WTC11 (cell line): ENCODE results near the gene GAGE13. TPM values are rescaled to one million over a fixed set of nuclear protein-coding genes. Genes with fewer than 3 reads are reported as not detected.
"Not testable (repeated sequence)": the region's sequence is repeated elsewhere in the genome, so short reads cannot be mapped to it uniquely, and the experiment has no call there.

Source experiments
- ATAC-seq: fragments of 200-7000 bp; cut with Tn5 transposase; 2 replicates; pipeline ENCODE4 v1.10.0; 2021; ENCODE audit warnings: mild to moderate bottlenecking, moderate library complexity
- CTCF ChIA-PET: fragments of 300-600 bp; sonication (Branson Sonifier 250); formaldehyde crosslinking; loops from one replicate; lab custom pipeline; 2021; ENCODE audit warnings: antibody characterized with exemption; lab: Charles Lee
- POLR2A ChIA-PET: fragments of 350-600 bp; sonication (Branson Sonifier 250); formaldehyde crosslinking; loops from one replicate; lab custom pipeline; 2021; ENCODE audit warnings: antibody characterized with exemption; lab: Charles Lee
- DNase-seq: peaks from one replicate; pipeline ENCODE4 v3.0.0; 2021; ENCODE audit warnings: low spot score
- H3K27ac Mint-ChIP-seq: 2 replicates; pipeline ENCODE4 v1.8.0; 2021; ENCODE audit warnings: mixed read lengths
- H3K27me3 Mint-ChIP-seq: 2 replicates; pipeline ENCODE4 v1.8.0; 2021; ENCODE audit warnings: low read depth, mild to moderate bottlenecking, moderate library complexity, mixed read lengths
- H3K36me3 Mint-ChIP-seq: 2 replicates; pipeline ENCODE4 v1.8.0; 2021; ENCODE audit warnings: mixed read lengths
- H3K4me1 Mint-ChIP-seq: 2 replicates; pipeline ENCODE4 v1.8.0; 2022; ENCODE audit warnings: mixed read lengths
- H3K4me3 Mint-ChIP-seq: 2 replicates; pipeline ENCODE4 v1.8.0; 2021; ENCODE audit warnings: mild to moderate bottlenecking, moderate library complexity, mixed read lengths
- H3K9me3 Mint-ChIP-seq: 2 replicates; pipeline ENCODE4 v1.8.0; 2021; ENCODE audit warnings: mixed read lengths
- NR2C2 ChIP-seq: sonication (generic); formaldehyde crosslinking; IDR thresholded peaks from 2 replicates; pipeline ENCODE4 v1.8.0; 2022; ENCODE audit warnings: mild to moderate bottlenecking, missing genetic modification reagents
- ZNF263 ChIP-seq: sonication (generic); formaldehyde crosslinking; IDR thresholded peaks from 2 replicates; pipeline ENCODE4 v1.8.1; 2022; ENCODE audit warnings: low read depth, mild to moderate bottlenecking, moderate library complexity, missing genetic modification reagents
- total RNA-seq: library from RNA; stranded (reverse); gene quantifications from 3 replicates; pipeline ENCODE4 v1.2.3, GENCODE V29; 2021
- TF ChIP-seq, protein P1 (sequence below): fragments of 250-450 bp; sonication (Bioruptor Pico); conservative IDR thresholded peaks from 2 replicates; pipeline ENCODE4 v1.9.0; 2021; ENCODE audit warnings: mild to moderate bottlenecking
- TF ChIP-seq, protein P2 (sequence below): sonication (generic); formaldehyde crosslinking; IDR thresholded peaks from 2 replicates; pipeline ENCODE4 v1.8.0; 2022; ENCODE audit warnings: mild to moderate bottlenecking, missing genetic modification reagents
- TF ChIP-seq, protein P3 (sequence below): fragments of 250-450 bp; sonication (Bioruptor Pico); IDR thresholded peaks from 2 replicates; pipeline ENCODE4 v1.9.0; 2021; ENCODE audit warnings: mild to moderate bottlenecking
- TF ChIP-seq, protein P4 (sequence below): sonication (generic); formaldehyde crosslinking; IDR thresholded peaks from 2 replicates; pipeline ENCODE4 v1.8.1; 2023; ENCODE audit warnings: mild to moderate bottlenecking, missing genetic modification reagents, moderate library complexity

Gene GAGE13
- total RNA-seq, 1 experiment from 2014 or later = not detected

GRCh38 chrX:49316085-49316484 is 15.3 kb upstream of the GAGE13 start (continued):
- TF ChIP-seq, protein P1, sequence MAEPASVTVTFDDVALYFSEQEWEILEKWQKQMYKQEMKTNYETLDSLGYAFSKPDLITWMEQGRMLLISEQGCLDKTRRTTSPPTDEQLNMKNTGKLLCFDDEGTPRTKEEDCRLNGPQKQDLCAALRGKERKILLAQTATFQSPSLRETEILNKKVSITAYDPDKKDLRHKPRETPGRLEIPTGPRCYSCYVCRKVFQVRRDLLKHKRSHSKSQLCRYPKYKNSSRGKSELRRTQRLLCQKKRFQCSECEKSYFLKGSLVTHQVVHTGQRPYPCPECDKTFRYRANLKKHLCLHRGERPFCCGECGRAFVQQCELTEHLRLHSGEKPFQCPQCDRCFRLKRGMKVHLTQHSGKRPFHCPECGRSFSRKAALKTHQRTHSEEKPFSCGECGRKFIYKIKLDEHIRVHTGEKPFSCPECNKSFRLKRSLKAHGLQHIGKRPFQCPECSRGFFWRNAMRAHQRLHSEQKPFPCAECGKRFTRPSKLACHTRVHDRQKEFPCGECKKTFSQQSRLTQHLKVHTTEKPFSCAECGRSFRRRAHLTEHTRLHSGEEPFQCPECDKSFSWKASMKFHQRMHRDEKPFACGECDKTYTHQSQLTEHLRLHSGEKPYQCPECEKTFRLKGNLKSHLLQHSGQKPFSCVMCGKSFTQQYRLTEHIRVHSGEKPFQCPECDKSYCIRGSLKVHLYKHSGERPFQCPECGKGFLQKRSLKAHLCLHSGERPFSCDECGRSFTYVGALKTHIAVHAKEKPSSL (CRISPR knock-in tag) = no peak
- TF ChIP-seq, protein P2, sequence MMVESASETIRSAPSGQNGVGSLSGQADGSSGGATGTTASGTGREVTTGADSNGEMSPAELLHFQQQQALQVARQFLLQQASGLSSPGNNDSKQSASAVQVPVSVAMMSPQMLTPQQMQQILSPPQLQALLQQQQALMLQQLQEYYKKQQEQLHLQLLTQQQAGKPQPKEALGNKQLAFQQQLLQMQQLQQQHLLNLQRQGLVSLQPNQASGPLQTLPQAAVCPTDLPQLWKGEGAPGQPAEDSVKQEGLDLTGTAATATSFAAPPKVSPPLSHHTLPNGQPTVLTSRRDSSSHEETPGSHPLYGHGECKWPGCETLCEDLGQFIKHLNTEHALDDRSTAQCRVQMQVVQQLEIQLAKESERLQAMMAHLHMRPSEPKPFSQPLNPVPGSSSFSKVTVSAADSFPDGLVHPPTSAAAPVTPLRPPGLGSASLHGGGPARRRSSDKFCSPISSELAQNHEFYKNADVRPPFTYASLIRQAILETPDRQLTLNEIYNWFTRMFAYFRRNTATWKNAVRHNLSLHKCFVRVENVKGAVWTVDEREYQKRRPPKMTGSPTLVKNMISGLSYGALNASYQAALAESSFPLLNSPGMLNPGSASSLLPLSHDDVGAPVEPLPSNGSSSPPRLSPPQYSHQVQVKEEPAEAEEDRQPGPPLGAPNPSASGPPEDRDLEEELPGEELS (CRISPR knock-in tag) = no peak
- TF ChIP-seq ZNF263 (no peak), NR2C2 (CRISPR knock-in tag) (no peak)
- TF ChIP-seq, protein P3, sequence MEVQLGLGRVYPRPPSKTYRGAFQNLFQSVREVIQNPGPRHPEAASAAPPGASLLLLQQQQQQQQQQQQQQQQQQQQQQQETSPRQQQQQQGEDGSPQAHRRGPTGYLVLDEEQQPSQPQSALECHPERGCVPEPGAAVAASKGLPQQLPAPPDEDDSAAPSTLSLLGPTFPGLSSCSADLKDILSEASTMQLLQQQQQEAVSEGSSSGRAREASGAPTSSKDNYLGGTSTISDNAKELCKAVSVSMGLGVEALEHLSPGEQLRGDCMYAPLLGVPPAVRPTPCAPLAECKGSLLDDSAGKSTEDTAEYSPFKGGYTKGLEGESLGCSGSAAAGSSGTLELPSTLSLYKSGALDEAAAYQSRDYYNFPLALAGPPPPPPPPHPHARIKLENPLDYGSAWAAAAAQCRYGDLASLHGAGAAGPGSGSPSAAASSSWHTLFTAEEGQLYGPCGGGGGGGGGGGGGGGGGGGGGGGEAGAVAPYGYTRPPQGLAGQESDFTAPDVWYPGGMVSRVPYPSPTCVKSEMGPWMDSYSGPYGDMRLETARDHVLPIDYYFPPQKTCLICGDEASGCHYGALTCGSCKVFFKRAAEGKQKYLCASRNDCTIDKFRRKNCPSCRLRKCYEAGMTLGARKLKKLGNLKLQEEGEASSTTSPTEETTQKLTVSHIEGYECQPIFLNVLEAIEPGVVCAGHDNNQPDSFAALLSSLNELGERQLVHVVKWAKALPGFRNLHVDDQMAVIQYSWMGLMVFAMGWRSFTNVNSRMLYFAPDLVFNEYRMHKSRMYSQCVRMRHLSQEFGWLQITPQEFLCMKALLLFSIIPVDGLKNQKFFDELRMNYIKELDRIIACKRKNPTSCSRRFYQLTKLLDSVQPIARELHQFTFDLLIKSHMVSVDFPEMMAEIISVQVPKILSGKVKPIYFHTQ = no peak
- TF ChIP-seq, protein P4, sequence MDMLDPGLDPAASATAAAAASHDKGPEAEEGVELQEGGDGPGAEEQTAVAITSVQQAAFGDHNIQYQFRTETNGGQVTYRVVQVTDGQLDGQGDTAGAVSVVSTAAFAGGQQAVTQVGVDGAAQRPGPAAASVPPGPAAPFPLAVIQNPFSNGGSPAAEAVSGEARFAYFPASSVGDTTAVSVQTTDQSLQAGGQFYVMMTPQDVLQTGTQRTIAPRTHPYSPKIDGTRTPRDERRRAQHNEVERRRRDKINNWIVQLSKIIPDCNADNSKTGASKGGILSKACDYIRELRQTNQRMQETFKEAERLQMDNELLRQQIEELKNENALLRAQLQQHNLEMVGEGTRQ (CRISPR knock-in tag) = no peak

DNA sequence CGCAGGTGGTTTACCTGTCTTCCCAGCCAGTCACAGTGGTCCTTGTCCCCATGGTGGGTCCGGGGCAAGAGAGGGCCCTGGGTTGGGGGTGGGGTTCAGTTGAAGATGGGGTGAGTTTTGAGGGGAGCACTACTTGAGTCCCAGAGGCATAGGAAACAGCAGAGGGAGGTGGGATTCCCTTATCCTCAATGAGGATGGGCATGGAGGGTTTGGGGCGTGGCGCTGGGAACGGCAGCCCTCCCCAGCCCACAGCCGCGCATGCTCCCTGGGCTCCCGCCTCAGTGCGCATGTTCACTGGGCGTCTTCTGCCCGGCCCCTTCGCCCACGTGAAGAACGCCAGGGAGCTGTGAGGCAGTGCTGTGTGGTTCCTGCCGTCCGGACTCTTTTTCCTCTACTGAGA is 9.6 kb upstream of the GAGE13 start, which contains the start of gene GAGE12J:
Gene GAGE12J, plus strand, starts transcription at position 301 of the 400 bp plus-strand sequence. CDS start 1,157 bp downstream, outside the sequence.
- H3K27me3 Mint-ChIP-seq, CTCF ChIA-PET, H3K4me1 Mint-ChIP-seq, H3K4me3 Mint-ChIP-seq, ATAC-seq, H3K9me3 Mint-ChIP-seq, POLR2A ChIA-PET, DNase-seq, H3K36me3 Mint-ChIP-seq, H3K27ac Mint-ChIP-seq: not testable (repeated sequence)

DNA sequence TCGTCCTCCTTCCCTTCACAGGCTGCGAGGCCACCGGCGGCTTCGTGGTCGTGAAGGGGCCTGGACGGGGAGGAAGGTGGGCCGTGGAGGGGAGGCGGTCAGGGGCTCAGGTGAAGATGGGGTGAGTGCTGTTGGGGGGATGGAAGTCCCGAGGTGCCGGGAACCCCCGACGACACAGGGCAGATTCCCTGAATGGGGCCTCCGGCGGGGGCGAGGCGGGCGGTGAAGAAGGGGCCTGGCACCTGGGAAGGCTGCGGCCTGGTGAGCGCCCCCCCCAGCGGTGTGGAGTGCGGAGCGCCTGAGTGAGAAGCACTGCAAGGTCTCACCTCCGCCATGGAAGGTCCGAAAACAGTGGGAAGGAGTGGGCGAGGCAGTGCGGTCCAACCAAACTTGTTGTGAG is 9.1 kb upstream of the GAGE13 start:
- H3K4me3 Mint-ChIP-seq, H3K9me3 Mint-ChIP-seq, CTCF ChIA-PET, H3K27me3 Mint-ChIP-seq, POLR2A ChIA-PET, DNase-seq, ATAC-seq, H3K36me3 Mint-ChIP-seq, H3K4me1 Mint-ChIP-seq, H3K27ac Mint-ChIP-seq: not testable (repeated sequence)

DNA sequence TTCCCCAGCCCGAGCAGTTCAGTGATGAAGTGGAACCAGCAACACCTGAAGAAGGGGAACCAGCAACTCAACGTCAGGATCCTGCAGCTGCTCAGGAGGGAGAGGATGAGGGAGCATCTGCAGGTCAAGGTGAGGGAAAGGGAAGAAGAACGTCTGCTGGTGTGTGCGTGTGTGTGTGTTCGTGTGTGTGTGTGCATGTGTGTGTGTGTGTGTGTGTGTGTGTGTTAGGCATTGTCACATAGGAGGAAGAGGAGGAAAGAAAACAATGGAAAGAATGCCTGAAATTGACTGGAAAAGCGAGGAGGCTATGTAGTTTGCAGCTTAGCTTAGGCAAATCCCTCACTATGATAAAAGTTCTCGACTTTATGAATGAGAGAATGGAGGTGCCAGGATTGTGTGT is 7.6 kb upstream of the GAGE13 start:
- H3K4me1 Mint-ChIP-seq, H3K4me3 Mint-ChIP-seq, H3K27ac Mint-ChIP-seq, ATAC-seq, H3K27me3 Mint-ChIP-seq, DNase-seq, H3K36me3 Mint-ChIP-seq, CTCF ChIA-PET, H3K9me3 Mint-ChIP-seq, POLR2A ChIA-PET: not testable (repeated sequence)

- CTCF ChIA-PET, H3K27me3 Mint-ChIP-seq, POLR2A ChIA-PET, H3K9me3 Mint-ChIP-seq, H3K4me3 Mint-ChIP-seq, H3K36me3 Mint-ChIP-seq, H3K4me1 Mint-ChIP-seq, DNase-seq, ATAC-seq, H3K27ac Mint-ChIP-seq: not testable (repeated sequence)
Observed at GRCh38 chrX:49330421-49330820, 961 bp upstream of the GAGE13 start.

GRCh38 chrX:49331841-49332240 is 459 bp downstream of the GAGE13 start:
- H3K36me3 Mint-ChIP-seq, H3K4me3 Mint-ChIP-seq, H3K27ac Mint-ChIP-seq, CTCF ChIA-PET, H3K27me3 Mint-ChIP-seq, H3K4me1 Mint-ChIP-seq, DNase-seq, H3K9me3 Mint-ChIP-seq, POLR2A ChIA-PET, ATAC-seq: not testable (repeated sequence)

DNA sequence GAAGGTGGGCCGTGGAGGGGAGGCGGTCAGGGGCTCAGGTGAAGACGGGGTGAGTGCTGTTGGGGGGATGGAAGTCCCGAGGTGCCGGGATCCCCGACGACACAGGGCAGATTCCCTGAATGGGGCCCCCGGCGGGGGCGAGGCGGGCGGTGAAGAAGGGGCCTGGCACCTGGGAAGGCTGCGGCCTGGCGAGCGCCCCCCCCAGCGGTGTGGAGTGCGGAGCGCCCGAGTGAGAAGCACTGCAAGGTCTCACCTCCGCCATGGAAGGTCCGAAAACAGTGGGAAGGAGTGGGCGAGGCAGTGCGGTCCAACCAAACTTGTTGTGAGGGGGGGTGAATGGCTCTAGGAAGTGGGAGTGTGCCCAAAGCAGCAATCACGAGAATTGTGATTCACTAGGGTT is 10.1 kb downstream of the GAGE13 start:
- ATAC-seq, H3K4me1 Mint-ChIP-seq, H3K27me3 Mint-ChIP-seq, CTCF ChIA-PET, H3K9me3 Mint-ChIP-seq, H3K36me3 Mint-ChIP-seq, H3K4me3 Mint-ChIP-seq, DNase-seq, POLR2A ChIA-PET, H3K27ac Mint-ChIP-seq: not testable (repeated sequence)

DNA sequence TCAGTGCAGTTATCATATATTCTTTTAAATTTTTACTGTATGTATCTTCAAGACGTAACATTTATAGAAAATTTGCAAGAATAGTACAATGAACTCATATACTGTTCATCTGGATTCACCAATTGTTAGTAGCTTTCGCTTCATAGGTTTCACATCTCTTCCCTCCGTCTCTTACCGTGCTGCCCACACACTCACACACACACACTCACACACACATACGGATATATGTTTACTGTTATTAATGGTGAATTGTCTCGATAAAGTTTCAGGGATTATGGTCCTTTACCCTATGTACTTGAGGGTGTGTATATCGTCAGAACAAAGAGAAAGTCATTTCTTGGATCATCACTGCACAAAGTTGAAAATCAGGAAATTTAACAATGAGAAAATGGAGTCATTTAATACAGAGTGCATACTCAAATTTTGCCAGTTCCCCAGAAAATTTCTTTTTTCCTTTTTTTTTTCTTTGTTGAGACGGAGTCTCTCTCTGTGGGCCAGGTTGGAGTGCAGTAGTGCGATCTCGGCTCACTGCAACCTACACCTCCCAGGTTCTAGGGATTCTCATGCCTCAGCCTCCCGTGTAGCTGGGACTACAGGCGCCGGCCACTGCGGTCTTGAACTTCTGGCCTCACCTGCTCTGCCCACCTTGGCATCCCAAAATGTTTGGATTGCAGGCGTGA is 13.3 kb downstream of the GAGE13 start:
- CTCF ChIA-PET, POLR2A ChIA-PET, DNase-seq, H3K36me3 Mint-ChIP-seq, H3K27me3 Mint-ChIP-seq, H3K4me1 Mint-ChIP-seq, ATAC-seq, H3K4me3 Mint-ChIP-seq, H3K27ac Mint-ChIP-seq, H3K9me3 Mint-ChIP-seq: not testable (repeated sequence)
